Endothelial cell of umbilical vein (primary cell): Measurements from ENCODE around the gene C2. TPM values are rescaled to one million over a fixed set of nuclear protein-coding genes. Genes with fewer than 3 reads are reported as not detected.

Source experiments
- BruUV-seq: library from RNA; stranded (reverse); fragments of 400-500 nt; replicated peaks from 2 replicates; lab custom pipeline; 2021; lab: Mats Ljungman, UMichigan
- CTCF ChIA-PET: fragments of 300-600, 350-600 bp; sonication (Branson Sonifier 250); formaldehyde crosslinking; loops from one replicate; lab custom pipeline; 2021; ENCODE audit warnings: antibody characterized with exemption, inconsistent platforms; lab: Charles Lee
- POLR2A ChIA-PET: fragments of 300-600, 350-600 bp; sonication (Branson Sonifier 250); formaldehyde crosslinking; loops from one replicate; lab custom pipeline; 2021; ENCODE audit warnings: antibody characterized with exemption, inconsistent platforms; lab: Charles Lee
- DNase-seq: peaks from one replicate; pipeline ENCODE4 v3.0.0-alpha.2; 2011; ENCODE audit warnings: low read depth, low spot score
- FAIRE-seq: peaks from 2 replicates; lab custom pipeline; 2011; peaks lifted over from hg19 to GRCh38; lab: Jason Lieb, UNC
- H2AFZ ChIP-seq: 2 replicates; pipeline ENCODE4 v1.6.0; 2012; ENCODE audit warnings: low read depth, low read length, control low read depth, inconsistent platforms
- H3K27ac ChIP-seq: 2 replicates; pipeline ENCODE4 v1.5.1; 2011; ENCODE audit warnings: low read depth, mild to moderate bottlenecking, control low read depth, low read length, moderate library complexity; ENCODE audit not compliant: insufficient read depth
- H3K27me3 ChIP-seq, 2 experiments: 2 replicates each; pipeline versions ENCODE4 v1.6.0 to v1.6.1; 2011; ENCODE audit warnings: low read length in 2 of 2, mixed read lengths in 1 of 2; ENCODE audit not compliant: control insufficient read depth in 2 of 2, insufficient read depth in 2 of 2
- H3K36me3 ChIP-seq, 2 experiments: 2 replicates in 1 of 2; 3 replicates in 1 of 2; pipeline ENCODE4 v1.5.1; 2011; ENCODE audit warnings: low read length in 2 of 2, mild to moderate bottlenecking in 1 of 2, moderate library complexity in 1 of 2; ENCODE audit not compliant: control insufficient read depth in 2 of 2, insufficient read depth in 2 of 2; ENCODE audit errors: extremely low read depth in 1 of 2
- H3K4me1 ChIP-seq: 3 replicates; pipeline ENCODE4 v1.5.1; 2011; ENCODE audit warnings: mild to moderate bottlenecking, low read length; ENCODE audit not compliant: control insufficient read depth, insufficient read depth; ENCODE audit errors: extremely low read depth
- H3K4me2 ChIP-seq: 2 replicates; pipeline ENCODE4 v1.6.1; 2011; ENCODE audit warnings: low read length, control low read depth, mixed read lengths; ENCODE audit not compliant: insufficient read depth
- H3K4me3 ChIP-seq, 3 experiments: fragments of 200-600 bp in 1 of 3; sonication (generic), shearing (Covaris generic) in 1 of 3; replicated peaks in 1 of 3; 2 replicates each; pipeline ENCODE4 v1.5.1; 2011 to 2016; ENCODE audit warnings: control low read depth in 3 of 3, low read length in 3 of 3, mild to moderate bottlenecking in 2 of 3, inconsistent platforms in 1 of 3, low read depth in 1 of 3, moderate library complexity in 1 of 3; ENCODE audit not compliant: insufficient read depth in 1 of 3
- H3K79me2 ChIP-seq: 2 replicates; pipeline ENCODE4 v1.6.0; 2012; ENCODE audit warnings: low read length, inconsistent platforms; ENCODE audit not compliant: control insufficient read depth, insufficient read depth
- H3K9ac ChIP-seq: replicated peaks from 2 replicates; pipeline ENCODE3; 2011; ENCODE audit warnings: low read length, control low read depth; ENCODE audit not compliant: insufficient read depth; ENCODE audit errors: extremely low read depth
- H3K9me1 ChIP-seq: replicated peaks from 3 replicates; pipeline ENCODE4 v1.6.0; 2011; ENCODE audit warnings: mild to moderate bottlenecking, low read length; ENCODE audit not compliant: control insufficient read depth, insufficient read depth; ENCODE audit errors: extremely low read depth
- H3K9me3 ChIP-seq: replicated peaks from 2 replicates; pipeline ENCODE4 v1.5.1; 2012; ENCODE audit warnings: low read length, inconsistent platforms; ENCODE audit not compliant: control insufficient read depth, insufficient read depth
- H4K20me1 ChIP-seq: replicated peaks from 2 replicates; pipeline ENCODE3; 2011; ENCODE audit warnings: mild to moderate bottlenecking, low read length; ENCODE audit not compliant: control insufficient read depth, insufficient read depth; ENCODE audit errors: extremely low read depth
- CTCF ChIP-seq, 2 donors: IDR thresholded peaks; 1 replicate in 1 of 2; 2 replicates in 1 of 2; pipeline ENCODE4 v1.5.1; 2011; ENCODE audit warnings: low read length in 2 of 2, mild to moderate bottlenecking in 2 of 2, moderate library complexity in 2 of 2, control low read depth in 1 of 2, inconsistent platforms in 1 of 2, low read depth in 1 of 2; ENCODE audit not compliant: insufficient read depth in 1 of 2; ENCODE audit errors: extremely low read depth in 1 of 2
- EZH2 ChIP-seq: IDR thresholded peaks from 2 replicates; pipeline ENCODE4 v1.6.1; 2012; ENCODE audit warnings: borderline replicate concordance, low read depth, mild to moderate bottlenecking, moderate library complexity, low read length, inconsistent platforms; ENCODE audit not compliant: severe bottlenecking
- FOS ChIP-seq: IDR thresholded peaks from 2 replicates; pipeline ENCODE4 v1.6.1; 2011; ENCODE audit warnings: mild to moderate bottlenecking, low read length, moderate library complexity, borderline replicate concordance; ENCODE audit not compliant: insufficient read depth
- GATA2 ChIP-seq: IDR thresholded peaks from 2 replicates; pipeline ENCODE4 v1.7.0; 2011; ENCODE audit warnings: low read depth, mild to moderate bottlenecking, moderate library complexity, mixed read lengths, low read length; ENCODE audit not compliant: insufficient read length, insufficient read depth
- JUN ChIP-seq: IDR thresholded peaks from 2 replicates; pipeline ENCODE4 v1.6.1; 2011; ENCODE audit warnings: borderline replicate concordance, low read depth; ENCODE audit not compliant: insufficient read length, insufficient read depth
- MYC ChIP-seq: IDR thresholded peaks from one replicate; pipeline ENCODE4 v1.6.1; 2011; ENCODE audit warnings: mild to moderate bottlenecking, low read depth, low read length
- POLR2A ChIP-seq: IDR thresholded peaks from 2 replicates; pipeline ENCODE4 v1.6.1; 2012; ENCODE audit warnings: low read depth, mild to moderate bottlenecking, control low read depth, low read length
- POLR2AphosphoS5 ChIP-seq: IDR thresholded peaks from 2 replicates; pipeline ENCODE4 v1.6.1; 2012; ENCODE audit warnings: low read depth, mild to moderate bottlenecking, control low read depth, low read length, moderate library complexity; ENCODE audit not compliant: insufficient read depth
- dilution Hi-C: fragments of 300-500 bp; cut with MboI; formaldehyde crosslinking; loops from one replicate; pipeline ENCODE4 v1.15.0; 2019; ENCODE audit warnings: low sequenced_read_pairs; ENCODE audit not compliant: extremely low pct_ligation_motif_present
- intact Hi-C: fragments of 100-400 bp; cut with micrococcal nuclease; formaldehyde crosslinking; loops from one replicate; pipeline ENCODE4 v1.10.0; 2022
- polyA plus RNA-seq, 4 experiments: library from polyadenylated mRNA; depleted of rRNA in 3 of 4; stranded (reverse) in 3 of 4; unstranded in 1 of 4; fragments of >200 nt; gene quantifications; 2 replicates each; pipeline versions ENCODE4 v1.2.1 to v1.2.3, GENCODE V29; 2011 to 2012; ENCODE audit warnings: missing spikeins in 1 of 4
- total RNA-seq: library from RNA; stranded (reverse); gene quantifications from 2 replicates; pipeline ENCODE4 v1.2.3, GENCODE V29; 2021
- TF ChIP-seq, protein P1 (sequence below): IDR thresholded peaks from 2 replicates; pipeline ENCODE4 v1.6.1; 2011; ENCODE audit not compliant: insufficient read depth, insufficient read length

C2 gene
- total and polyA plus RNA-seq, 2 donors (not counting 3 experiments of a cell fraction or from before 2014, with no cell fraction given): 0.60 TPM; not detected in 1

GRCh38 chr6:31919624-31920303 lies 7.8 kb upstream of the C2 start:
- TF ChIP-seq FOS (no peak), JUN (no peak), POLR2AphosphoS5 (no peak), GATA2 (no peak), CTCF (IDR thresholded peaks at IDR 0.05; ENCODE audit: extremely low read depth in 1 of 2, insufficient read depth in 1 of 2, low read depth in 1 of 2, low read length in 2 of 2) (no peak), POLR2A (no peak), EZH2 (no peak), MYC (no peak)
- TF ChIP-seq, protein P1, sequence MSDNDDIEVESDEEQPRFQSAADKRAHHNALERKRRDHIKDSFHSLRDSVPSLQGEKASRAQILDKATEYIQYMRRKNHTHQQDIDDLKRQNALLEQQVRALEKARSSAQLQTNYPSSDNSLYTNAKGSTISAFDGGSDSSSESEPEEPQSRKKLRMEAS: no peak
- Histone ChIP-seq H3K9me1 (no peaks in the 10 kb centered on the region), H3K4me1 (no peaks in the 10 kb centered on the region), H3K79me2 (no peaks in the 10 kb centered on the region), H3K36me3 (no peaks in the 10 kb centered on the region), H3K4me2 (no peak overlapping the region), H2AFZ (no peak overlapping the region), H3K9me3 (no peaks in the 10 kb centered on the region), H3K9ac (no peak overlapping the region), H3K27me3 (no peaks in the 10 kb centered on the region), H3K27ac (no peak overlapping the region), H3K4me3 (no peak overlapping the region), H4K20me1 (no peaks in the 10 kb centered on the region)
- intact Hi-C loops: no loop called here
- dilution Hi-C loops: no loop called here
- FAIRE-seq (no peak), DNase-seq (no peak)
- ChIA-PET POLR2A (no interaction called here), CTCF (interaction anchor here (1.2 kb wide), 1 partner anchor 32 kb away, joined by 4 read pairs; no protein-coding TSS in a partner anchor)
- no TSS peak for BruUV-seq
